ENCODE data around the gene OTUB2.
"Not testable (repeated sequence)": the region's sequence is repeated elsewhere in the genome, so short reads cannot be mapped to it uniquely, and the experiment has no call there.

The OTUB2 gene

GRCh38 chr14:94049625-94050023, 23.5 kb downstream of the OTUB2 start:
- DNase-seq: peak in 2 of 10 donors; percentile 5 to 37
- intact Hi-C loops (cut with DNase I): loop anchor here (2.0 kb wide), 1 partner anchor 87 kb away; no protein-coding TSS in a partner anchor

GRCh38 chr14:94050231-94050880, 24.2 kb downstream of the OTUB2 start:
- intact Hi-C loops (cut with DNase I): loop anchor here (2.0 kb wide), 1 partner anchor 86 kb away; no protein-coding TSS in a partner anchor
- DNase-seq: peak in 2 of 10 donors; percentile 16 to 33

GRCh38 chr14:94051115-94051514, 25.0 kb downstream of the OTUB2 start:
- intact Hi-C loops (cut with DNase I): loop anchor here (2.0 kb wide), 1 partner anchor 86 kb away; no protein-coding TSS in a partner anchor
- peak; percentile 64 to 96 (median 80) for DNase-seq

GRCh38 chr14:94051779-94052178, 25.6 kb downstream of the OTUB2 start:
- intact Hi-C loops (cut with DNase I): loop anchor here (2.0 kb wide), 1 partner anchor 85 kb away; no protein-coding TSS in a partner anchor

GRCh38 chr14:94052199-94052598, 26.1 kb downstream of the OTUB2 start:
- no peak for DNase-seq
- intact Hi-C loops (cut with DNase I): no loop called here

More at GRCh38 chr14:94051779-94052178, 25.6 kb downstream of the OTUB2 start:
- peak in 2 of 10 donors; percentile 15 to 40 for DNase-seq

- intact Hi-C loops (cut with DNase I): no loop called here
- peak in 1 of 10 donors; percentile 5 for DNase-seq
These were observed 26.5 kb downstream of the OTUB2 start for GRCh38 chr14:94052662-94053061.

- intact Hi-C loops (cut with DNase I): no loop called here
- no peak for DNase-seq
These were observed 28.3 kb downstream of the OTUB2 start for GRCh38 chr14:94054401-94054800.

- DNase-seq: no peak
- intact Hi-C loops (cut with DNase I): no loop called here
These were observed 28.8 kb downstream of the OTUB2 start for GRCh38 chr14:94054936-94055335.

- intact Hi-C loops (cut with DNase I): no loop called here
- DNase-seq: peak in 2 of 10 donors; percentile 9
These were observed 30.6 kb downstream of the OTUB2 start for GRCh38 chr14:94056579-94057308.

- no peak for DNase-seq
- intact Hi-C loops (cut with DNase I): no loop called here
These were observed 32.1 kb downstream of the OTUB2 start for GRCh38 chr14:94058128-94058673.

GRCh38 chr14:94058674-94059138, 32.6 kb downstream of the OTUB2 start:
- peak in 1 of 10 donors; percentile 3 for DNase-seq
- intact Hi-C loops (cut with DNase I): no loop called here

- intact Hi-C loops (cut with DNase I): no loop called here
These were observed 33.9 kb downstream of the OTUB2 start for GRCh38 chr14:94059998-94060397.

GRCh38 chr14:94062344-94062940, 36.3 kb downstream of the OTUB2 start:
- DNase-seq: peak in 1 of 10 donors; percentile 41
- intact Hi-C loops (cut with DNase I): no loop called here

More at GRCh38 chr14:94059998-94060397, 33.9 kb downstream of the OTUB2 start:
- no peak for DNase-seq

GRCh38 chr14:94066089-94066676, 40.0 kb downstream of the OTUB2 start:
- no peak for DNase-seq
- intact Hi-C loops (cut with DNase I): no loop called here

- intact Hi-C loops (cut with DNase I); DNase-seq: not testable (repeated sequence)
These were observed 45.9 kb downstream of the OTUB2 start for GRCh38 chr14:94072076-94072475.

GRCh38 chr14:94074534-94074933, 48.4 kb downstream of the OTUB2 start:
- DNase-seq: no peak
- intact Hi-C loops (cut with DNase I): no loop called here

- intact Hi-C loops (cut with DNase I): no loop called here
- no peak for DNase-seq
These were observed 48.9 kb downstream of the OTUB2 start for GRCh38 chr14:94075008-94075407.

- intact Hi-C loops (cut with DNase I): no loop called here
- DNase-seq: no peak
These were observed 51.1 kb downstream of the OTUB2 start for GRCh38 chr14:94077111-94077821.

- DNase-seq: no peak
- intact Hi-C loops (cut with DNase I): no loop called here
These were observed 51.7 kb downstream of the OTUB2 start for GRCh38 chr14:94077823-94078222.
